ENCODE results near the gene SLC22A5.

Gene SLC22A5

DNA sequence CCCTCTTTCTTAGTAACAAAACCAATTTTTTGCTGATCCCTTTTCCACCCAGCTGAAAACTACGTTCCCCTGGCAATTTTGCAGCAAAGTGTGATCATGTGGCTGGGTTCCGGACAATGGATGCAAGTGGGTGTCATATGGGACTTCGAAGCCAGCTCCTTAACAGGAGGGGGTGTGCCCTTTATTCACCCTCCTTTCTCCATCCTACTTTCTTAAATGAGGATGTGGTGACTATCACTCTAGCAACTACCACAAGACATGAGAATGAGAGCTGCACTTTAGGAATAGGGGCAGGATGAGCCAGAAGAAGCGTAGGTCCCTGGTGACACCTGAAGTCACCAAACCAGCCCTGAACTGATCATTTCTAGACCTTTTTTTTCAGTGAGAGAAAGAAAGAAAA lies 62.1 kb downstream of the SLC22A5 start:
- Histone ChIP-seq H4K20me1 (ENCODE audit: control insufficient read depth, insufficient read depth, low read depth, low read length) (no peaks in the 10 kb centered on the region), H3K4me1 (ENCODE audit: control insufficient read depth, low read length) (peaks cover 30% of the 10 kb centered on the region), H3K79me2 (ENCODE audit: control insufficient read depth, low read length) (no peaks in the 10 kb centered on the region)

DNA sequence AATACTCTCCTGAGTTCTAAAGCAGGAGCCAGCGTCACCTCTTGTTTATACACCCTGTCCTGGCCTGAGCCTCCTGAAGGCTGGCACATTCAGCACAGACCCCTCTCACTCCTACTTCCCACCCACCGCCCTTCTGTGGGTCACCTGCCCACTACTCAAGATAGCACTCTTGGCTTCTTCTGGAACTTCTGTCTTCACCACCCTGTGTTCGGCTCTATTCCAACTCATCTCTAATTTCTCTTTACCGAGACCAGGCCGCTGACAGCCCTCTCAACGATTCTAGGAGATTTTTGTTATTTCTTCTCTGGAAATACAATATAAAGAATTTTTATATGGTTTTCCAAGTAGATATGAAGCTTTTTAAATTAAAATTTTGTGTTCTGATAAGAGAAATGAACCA lies 63.6 kb downstream of the SLC22A5 start:
- peaks cover 28% of the 10 kb centered on the region for H3K4me1 ChIP-seq (ENCODE audit: control insufficient read depth, low read length)
- H3K4me2 ChIP-seq (ENCODE audit: low read length), result no peak overlapping the region
- no peak overlapping the region for H3K27ac ChIP-seq (ENCODE audit: low read depth, low read length)
- H3K4me3 ChIP-seq (ENCODE audit: low read length), result no peak overlapping the region
- no peaks in the 10 kb centered on the region for H3K9me3 ChIP-seq (ENCODE audit: control insufficient read depth, insufficient read depth, low read length)
- H3K9me2 ChIP-seq (replicated peaks; ENCODE audit: control insufficient read depth, low read length), result no peaks in the 10 kb centered on the region
- TF ChIP-seq, protein P1, sequence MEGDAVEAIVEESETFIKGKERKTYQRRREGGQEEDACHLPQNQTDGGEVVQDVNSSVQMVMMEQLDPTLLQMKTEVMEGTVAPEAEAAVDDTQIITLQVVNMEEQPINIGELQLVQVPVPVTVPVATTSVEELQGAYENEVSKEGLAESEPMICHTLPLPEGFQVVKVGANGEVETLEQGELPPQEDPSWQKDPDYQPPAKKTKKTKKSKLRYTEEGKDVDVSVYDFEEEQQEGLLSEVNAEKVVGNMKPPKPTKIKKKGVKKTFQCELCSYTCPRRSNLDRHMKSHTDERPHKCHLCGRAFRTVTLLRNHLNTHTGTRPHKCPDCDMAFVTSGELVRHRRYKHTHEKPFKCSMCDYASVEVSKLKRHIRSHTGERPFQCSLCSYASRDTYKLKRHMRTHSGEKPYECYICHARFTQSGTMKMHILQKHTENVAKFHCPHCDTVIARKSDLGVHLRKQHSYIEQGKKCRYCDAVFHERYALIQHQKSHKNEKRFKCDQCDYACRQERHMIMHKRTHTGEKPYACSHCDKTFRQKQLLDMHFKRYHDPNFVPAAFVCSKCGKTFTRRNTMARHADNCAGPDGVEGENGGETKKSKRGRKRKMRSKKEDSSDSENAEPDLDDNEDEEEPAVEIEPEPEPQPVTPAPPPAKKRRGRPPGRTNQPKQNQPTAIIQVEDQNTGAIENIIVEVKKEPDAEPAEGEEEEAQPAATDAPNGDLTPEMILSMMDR (IDR thresholded peaks at IDR 0.05; ENCODE audit: low read depth, low read length, poor library complexity, severe bottlenecking), result no peak
- no peak for TF ChIP-seq EZH2phosphoT487 (IDR thresholded peaks at IDR 0.05; ENCODE audit: borderline replicate concordance, low read length)
- no peaks in the 10 kb centered on the region for H3F3A ChIP-seq (ENCODE audit: control insufficient read depth, insufficient read depth)
- H3K79me2 ChIP-seq (ENCODE audit: control insufficient read depth, low read length), result no peaks in the 10 kb centered on the region
- no peaks in the 10 kb centered on the region for H4K20me1 ChIP-seq (ENCODE audit: control insufficient read depth, insufficient read depth, low read depth, low read length)
- H3K36me3 ChIP-seq (ENCODE audit: control insufficient read depth, low read length), result no peaks in the 10 kb centered on the region
- H3K27me3 ChIP-seq (ENCODE audit: control insufficient read depth, low read length), result no peaks in the 10 kb centered on the region

More for the DNA sequence above, 62.1 kb downstream of the SLC22A5 start:
- no peak overlapping the region for H3K27ac ChIP-seq (ENCODE audit: low read depth, low read length)
- H3K9me2 ChIP-seq (replicated peaks; ENCODE audit: control insufficient read depth, low read length), result no peaks in the 10 kb centered on the region
- H3K4me2 ChIP-seq (ENCODE audit: low read length), result no peak overlapping the region
- H3K9me3 ChIP-seq (ENCODE audit: control insufficient read depth, insufficient read depth, low read length), result no peaks in the 10 kb centered on the region
- H3F3A ChIP-seq (ENCODE audit: control insufficient read depth, insufficient read depth), result no peaks in the 10 kb centered on the region
- no peaks in the 10 kb centered on the region for H3K36me3 ChIP-seq (ENCODE audit: control insufficient read depth, low read length)
- TF ChIP-seq, protein P1 (IDR thresholded peaks at IDR 0.05; ENCODE audit: low read depth, low read length, poor library complexity, severe bottlenecking), result no peak
- no peak for TF ChIP-seq EZH2phosphoT487 (IDR thresholded peaks at IDR 0.05; ENCODE audit: borderline replicate concordance, low read length)
- no peak overlapping the region for H3K4me3 ChIP-seq (ENCODE audit: low read length)
- H3K27me3 ChIP-seq (ENCODE audit: control insufficient read depth, low read length), result no peaks in the 10 kb centered on the region

DNA sequence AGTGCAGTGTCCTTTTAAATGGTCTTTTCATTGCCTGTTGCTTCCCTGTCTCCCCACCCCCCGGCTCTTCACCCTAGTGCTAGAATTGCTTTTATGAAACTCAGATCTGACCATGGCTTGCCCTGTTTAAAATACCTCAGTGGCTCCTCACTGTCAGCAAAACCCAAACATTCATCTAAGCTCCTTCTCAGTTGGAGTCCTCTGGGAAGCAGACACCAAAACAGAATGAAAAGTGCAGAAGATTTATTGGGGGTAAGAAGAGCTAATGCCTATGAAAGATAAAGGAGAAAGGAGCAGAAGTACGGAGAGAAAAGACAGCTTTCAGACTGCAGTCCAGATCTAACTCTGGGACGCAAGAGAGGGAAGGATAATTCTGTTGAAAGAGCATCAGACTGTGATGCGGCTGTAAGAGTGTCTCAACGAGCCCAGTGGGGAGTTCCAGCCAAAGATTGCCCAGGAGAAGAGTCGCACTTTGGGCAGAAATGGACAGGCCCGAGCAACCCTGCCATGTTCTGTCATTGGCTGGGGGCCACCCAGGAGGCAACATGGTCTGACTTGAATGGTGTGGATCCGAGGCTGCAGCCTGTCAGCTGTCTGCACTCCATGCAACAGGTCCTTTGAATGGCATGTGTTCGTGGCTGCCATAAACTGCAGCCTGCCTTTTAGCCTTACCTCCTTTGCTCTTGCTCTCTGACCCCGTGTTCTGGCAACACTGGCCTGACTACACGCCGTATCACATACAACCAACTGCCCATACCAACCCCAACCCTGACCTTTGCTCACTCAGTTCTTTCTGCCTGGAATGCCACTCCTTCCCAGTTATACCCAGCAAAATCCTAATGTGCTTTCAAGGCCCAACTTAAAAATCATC lies 65.1 kb downstream of the SLC22A5 start:
- no peaks in the 10 kb centered on the region for H4K20me1 ChIP-seq (ENCODE audit: control insufficient read depth, insufficient read depth, low read depth, low read length)
- H3K79me2 ChIP-seq (ENCODE audit: control insufficient read depth, low read length), result no peaks in the 10 kb centered on the region
- H3F3A ChIP-seq (ENCODE audit: control insufficient read depth, insufficient read depth), result no peaks in the 10 kb centered on the region

More for the DNA sequence above, 65.1 kb downstream of the SLC22A5 start:
- H3K27me3 ChIP-seq (ENCODE audit: control insufficient read depth, low read length), result no peaks in the 10 kb centered on the region
- no peak overlapping the region for H3K4me3 ChIP-seq (ENCODE audit: low read length)
- H3K4me1 ChIP-seq (ENCODE audit: control insufficient read depth, low read length), result peaks cover 22% of the 10 kb centered on the region
- H3K36me3 ChIP-seq (ENCODE audit: control insufficient read depth, low read length), result no peaks in the 10 kb centered on the region
- H3K4me2 ChIP-seq (ENCODE audit: low read length), result no peak overlapping the region
- H3K27ac ChIP-seq (ENCODE audit: low read depth, low read length), result no peak overlapping the region
- no peak for TF ChIP-seq EZH2phosphoT487 (IDR thresholded peaks at IDR 0.05; ENCODE audit: borderline replicate concordance, low read length)
- TF ChIP-seq, protein P1 (IDR thresholded peaks at IDR 0.05; ENCODE audit: low read depth, low read length, poor library complexity, severe bottlenecking), result no peak
- H3K9me3 ChIP-seq (ENCODE audit: control insufficient read depth, insufficient read depth, low read length), result no peaks in the 10 kb centered on the region
- H3K9me2 ChIP-seq (replicated peaks; ENCODE audit: control insufficient read depth, low read length), result no peaks in the 10 kb centered on the region
